GM19463 (cell line): ENCODE data around the gene UCKL1.

Experiments
- ATAC-seq: cut with Tn5 transposase; IDR thresholded peaks from one replicate; pipeline ENCODE4 v1.9.1; 2021; ENCODE audit warnings: mild to moderate bottlenecking, moderate library complexity; ENCODE audit not compliant: unreplicated experiment

UCKL1 gene

DNA sequence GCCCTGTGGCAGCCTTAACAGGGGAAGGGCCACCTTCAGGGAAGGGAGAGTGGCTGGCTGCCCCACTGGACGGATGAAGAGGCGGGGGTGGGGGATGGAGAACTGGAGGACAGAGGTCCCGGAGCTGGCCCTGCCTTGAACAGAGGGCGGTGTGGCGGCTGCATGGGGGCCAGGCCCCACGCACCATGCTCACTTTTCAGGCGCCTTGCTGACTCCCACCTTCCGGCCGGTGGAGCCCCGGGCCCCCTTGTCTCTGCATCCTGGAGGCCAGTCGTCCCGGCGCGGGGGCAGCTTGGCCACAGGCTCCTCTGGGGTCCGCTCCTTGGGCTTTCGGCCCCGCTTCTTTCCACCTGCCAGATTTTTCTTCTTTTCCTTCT, 3.5 kb upstream of the UCKL1 start:
- no peak for ATAC-seq

DNA sequence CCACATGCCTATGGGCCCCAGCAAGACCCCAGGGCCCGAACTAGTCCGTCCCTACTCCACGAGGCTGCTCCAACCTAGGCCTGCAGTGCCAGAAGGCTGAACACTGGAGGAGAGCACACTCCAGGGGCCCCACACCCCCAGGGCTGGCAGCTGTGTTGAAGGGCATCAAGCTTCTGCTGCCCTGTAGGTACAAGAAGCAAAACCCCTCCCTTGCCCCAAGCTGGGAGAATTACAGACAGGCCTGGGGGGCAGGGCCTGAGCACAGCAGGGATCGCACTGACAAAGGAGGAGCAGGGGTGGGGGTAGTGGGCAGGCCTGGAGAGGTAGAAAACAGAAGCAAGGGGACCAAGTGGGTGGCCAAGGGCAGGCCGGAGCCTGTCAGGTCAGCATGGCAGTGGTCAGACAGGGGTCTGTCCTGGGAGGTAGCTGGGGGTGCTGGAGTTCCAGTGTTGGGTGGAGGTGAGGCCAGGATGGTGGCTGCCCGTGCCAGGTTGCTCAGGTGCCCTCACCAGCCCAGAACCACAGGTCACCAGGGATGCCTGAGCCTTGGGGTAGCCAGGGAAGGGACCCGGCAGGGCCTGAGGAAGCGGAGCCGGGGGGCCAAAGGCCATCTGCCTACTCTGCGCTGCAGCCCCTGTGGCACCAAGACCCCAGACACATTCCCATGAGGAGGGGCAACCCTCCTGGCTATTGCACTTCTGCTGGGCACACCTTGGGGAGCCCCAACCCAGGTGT, 2.9 kb upstream of the UCKL1 start:
- no peak for ATAC-seq

DNA sequence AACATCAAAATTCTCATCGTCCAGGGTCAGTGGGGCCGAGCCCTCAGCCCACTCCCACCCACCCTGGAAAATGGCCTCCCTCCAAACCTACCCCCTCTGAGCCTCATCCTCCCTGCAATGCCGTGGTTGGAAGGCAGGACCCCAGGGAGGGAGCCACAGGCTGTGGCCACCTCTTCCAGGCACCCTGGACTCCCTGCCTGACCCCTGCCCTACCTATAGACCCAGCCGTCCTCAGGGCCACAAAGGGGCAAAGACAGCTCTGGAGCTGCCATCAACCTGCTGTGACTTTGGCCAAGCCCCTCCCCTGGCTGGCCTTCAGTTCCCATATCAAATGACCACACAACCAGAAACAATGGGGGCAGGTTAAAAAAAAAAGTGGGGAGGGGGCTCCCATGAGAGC, 2.3 kb upstream of the UCKL1 start:
- ATAC-seq, result no peak

DNA sequence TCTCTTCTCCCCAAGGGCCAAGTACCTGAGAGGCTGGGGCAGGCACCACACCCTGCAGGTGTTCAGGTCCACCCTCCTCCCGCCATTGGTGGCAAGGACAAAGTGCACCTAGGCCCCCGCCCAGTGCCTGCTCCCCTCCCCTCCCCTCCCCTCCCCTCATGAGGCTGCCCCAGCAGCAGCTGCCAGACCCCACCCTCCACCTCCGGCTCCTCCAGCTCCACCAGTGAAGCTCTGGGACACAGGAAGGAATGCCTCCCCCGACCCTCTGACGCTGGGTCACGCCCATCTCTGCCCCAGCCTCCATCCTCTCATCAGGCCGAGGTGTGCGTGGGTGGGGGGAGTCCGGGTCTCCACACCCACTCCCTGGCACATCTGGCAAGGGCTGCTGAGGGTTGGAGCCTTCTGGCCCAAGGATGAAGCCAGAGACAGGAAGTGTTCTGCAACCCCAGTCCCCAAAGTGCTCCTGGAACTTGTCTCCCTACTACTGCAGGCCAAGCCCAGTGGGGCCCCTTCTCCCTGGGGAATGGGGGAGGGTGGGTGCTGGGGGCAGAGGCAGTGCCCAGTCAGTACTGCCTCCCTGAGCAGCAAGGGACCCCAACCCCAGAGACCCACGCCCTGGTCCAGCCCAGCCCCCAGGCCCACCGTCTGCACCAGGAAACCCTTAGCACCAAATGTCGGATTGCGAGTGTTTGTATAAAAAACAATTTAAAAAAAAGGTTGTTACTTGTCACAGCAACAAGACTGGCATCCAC, 1.6 kb upstream of the UCKL1 start:
- ATAC-seq, result no peak

DNA sequence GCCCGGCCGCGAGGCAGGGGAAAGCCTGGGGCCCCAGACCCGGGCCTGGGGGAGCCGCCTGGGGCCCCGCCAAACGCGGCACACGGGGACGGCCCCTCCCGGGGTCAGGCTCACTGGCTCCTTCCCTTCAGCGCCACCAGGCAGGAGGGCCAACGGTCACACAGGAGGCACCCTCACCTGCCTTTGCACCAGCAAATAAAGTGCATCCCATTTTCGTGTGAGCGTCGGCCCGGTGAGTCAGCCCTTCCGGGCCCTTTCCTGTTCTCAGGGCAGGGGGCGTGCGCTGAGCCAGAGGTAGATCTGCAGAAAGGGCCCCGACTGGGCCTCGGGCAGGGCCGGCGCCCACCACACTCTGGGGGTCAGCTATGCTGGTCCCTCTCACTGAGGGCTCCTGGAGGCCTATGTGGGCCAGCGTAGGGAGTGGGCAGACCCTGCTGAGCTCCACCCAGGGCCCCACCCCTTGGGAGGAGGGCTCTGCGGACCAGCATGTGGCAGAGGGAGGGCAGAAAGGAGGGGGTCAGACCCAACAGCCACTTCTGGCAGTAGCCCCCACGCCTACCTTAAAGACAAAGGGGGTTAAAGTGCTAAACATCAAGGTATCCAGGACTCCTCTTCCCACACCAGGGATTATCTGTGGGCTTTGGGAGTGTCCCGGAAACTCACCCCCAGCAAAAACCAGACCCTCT, 931 bp upstream of the UCKL1 start:
- no peak for ATAC-seq

DNA sequence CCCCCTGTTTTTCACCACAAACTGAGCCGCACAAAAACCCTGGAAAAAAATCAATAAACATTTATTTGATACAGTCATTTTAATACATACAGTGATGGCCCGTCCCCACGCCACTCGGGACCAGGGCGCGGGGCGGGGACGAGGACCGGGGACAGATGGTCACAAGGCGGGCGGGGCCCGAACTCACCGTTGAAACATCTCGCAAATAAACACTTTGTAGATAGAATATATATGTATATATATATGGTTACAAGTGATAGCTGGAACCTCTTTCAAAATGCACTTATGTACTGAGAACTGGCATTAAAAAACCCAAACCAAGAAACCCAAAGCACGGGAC, 418 bp upstream of the UCKL1 start:
- no peak for ATAC-seq

DNA sequence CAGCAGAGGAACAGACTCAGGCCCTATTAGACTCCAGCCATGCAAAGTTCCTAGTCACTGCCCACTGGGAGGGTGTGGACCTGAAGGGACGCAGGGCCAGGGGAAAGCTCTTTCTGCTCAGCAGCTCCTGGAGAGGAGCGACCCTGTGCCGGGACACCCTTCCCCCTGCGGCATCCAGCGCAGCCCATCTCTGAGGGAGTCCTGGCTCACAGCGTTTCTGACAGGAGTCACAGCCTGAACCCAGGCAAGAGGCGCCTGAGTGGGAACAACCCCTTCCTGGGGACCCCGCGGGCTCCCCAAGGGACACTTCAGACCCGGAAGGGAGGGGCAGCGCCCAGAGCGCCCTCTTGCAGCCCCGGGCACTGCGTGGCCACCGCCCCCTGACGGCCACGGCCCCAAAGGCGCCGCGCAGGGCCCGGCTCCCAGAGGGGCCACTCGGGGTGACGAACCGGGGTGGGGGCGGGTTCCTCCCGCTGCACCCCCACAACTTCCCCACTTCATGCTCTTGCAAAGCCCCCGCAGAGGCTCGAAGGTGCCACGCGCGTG, 862 bp downstream of the UCKL1 start:
- peak; percentile 16 for ATAC-seq

DNA sequence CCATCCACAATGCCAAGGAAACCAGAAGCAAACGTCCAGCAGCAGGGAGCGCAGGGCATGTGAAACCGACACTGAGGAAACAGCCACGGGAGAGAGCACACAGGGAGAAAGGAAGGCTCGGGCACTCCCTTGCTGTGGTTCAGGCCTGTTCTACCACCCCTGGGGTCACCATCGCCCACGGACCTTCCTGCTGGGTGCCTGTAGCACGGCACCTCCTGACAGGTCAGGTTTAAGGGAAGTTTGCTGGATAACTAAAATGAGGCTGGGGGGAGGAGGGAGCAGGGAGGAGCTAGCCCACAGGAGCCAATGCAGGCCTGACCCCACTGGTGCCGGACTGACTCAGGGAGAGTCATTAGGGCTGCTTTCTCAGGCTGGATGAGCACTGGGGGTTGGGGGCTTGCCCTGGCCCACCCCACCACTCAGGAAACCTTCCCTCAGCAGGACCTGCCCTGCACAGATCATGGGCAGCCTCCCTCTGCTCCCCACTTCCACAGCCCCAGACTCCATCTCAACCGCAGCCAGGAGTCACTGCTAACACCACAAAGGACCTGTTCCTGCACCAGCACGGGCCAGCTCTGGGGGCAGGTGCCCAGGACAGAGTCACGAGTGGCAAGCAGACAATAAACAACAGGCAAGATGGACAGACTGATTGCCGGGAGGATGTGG, 2.3 kb downstream of the UCKL1 start:
- ATAC-seq, result no peak

DNA sequence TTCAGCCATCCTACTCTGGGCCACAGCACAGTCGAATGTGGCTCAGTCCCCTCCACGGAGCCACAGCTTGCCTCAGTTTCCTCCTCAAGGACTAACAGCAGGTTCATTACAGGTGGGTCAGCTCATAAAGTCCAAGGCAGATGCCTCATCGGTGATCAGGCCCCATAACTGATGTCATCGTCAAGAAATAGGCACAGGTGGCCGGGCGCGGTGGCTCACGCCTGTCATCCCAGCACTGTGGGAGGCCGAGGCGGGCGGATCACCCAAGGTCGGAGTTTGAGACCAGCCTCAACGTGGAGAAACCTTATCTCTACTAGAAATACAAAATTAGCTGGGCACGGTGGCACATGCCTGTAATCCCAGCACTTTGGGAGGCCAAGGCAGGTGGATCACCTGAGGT, 3.4 kb downstream of the UCKL1 start:
- no peak for ATAC-seq

DNA sequence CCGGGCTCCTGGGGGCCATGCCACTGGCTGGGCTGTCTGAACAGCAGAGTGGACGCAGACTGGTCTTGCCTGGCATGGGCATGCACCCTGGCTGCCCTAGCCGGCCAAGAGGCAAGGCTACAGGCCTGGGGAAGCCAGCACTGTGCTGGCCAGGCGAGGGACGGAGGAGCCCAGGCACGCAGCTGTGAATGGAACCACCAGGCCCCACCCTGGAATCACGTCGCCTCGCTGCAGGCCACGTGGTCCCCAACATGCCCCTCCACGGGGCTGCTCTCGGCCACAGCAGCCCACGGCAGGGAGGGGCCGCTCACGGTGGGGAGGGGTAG, 4.0 kb downstream of the UCKL1 start:
- ATAC-seq, result no peak

DNA sequence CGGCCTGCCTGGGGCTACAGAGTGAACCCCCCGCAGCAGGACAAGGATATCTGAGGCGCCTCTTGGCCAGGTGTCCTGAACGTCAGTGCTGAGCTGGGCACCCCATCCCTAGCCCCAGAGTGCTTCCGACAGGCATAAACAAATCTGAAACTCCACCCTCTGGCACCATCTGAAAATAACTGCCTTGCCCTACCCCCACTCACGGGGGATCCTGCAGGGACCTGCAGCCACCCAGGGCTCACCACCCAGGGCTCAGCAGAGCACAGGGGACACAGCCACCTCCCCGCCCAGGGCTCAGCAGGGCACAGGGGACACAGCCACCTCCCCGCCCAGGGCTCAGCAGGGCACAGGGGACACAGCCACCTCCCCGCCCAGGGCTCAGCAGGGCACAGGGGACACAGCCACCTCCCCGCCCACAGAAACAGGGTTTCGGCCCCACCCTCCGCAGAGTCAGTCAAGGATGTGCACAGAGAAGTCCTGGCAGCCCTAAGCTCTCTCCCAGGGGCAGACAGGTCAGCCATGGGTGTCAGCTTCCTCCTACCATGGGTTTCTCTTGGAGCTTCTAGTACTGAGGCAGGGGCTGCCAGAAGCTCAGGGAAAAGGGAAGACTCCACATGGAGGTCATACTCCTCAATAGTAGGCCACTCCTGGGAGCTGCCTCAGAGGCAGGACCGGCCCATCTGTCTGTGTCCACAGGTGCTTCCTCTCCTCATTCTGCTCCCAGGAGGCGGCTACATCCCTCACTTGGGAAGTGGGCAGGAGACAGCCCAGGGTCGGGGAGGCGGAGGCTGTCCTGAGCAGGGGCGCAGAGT, 4.6 kb downstream of the UCKL1 start:
- ATAC-seq, result no peak

DNA sequence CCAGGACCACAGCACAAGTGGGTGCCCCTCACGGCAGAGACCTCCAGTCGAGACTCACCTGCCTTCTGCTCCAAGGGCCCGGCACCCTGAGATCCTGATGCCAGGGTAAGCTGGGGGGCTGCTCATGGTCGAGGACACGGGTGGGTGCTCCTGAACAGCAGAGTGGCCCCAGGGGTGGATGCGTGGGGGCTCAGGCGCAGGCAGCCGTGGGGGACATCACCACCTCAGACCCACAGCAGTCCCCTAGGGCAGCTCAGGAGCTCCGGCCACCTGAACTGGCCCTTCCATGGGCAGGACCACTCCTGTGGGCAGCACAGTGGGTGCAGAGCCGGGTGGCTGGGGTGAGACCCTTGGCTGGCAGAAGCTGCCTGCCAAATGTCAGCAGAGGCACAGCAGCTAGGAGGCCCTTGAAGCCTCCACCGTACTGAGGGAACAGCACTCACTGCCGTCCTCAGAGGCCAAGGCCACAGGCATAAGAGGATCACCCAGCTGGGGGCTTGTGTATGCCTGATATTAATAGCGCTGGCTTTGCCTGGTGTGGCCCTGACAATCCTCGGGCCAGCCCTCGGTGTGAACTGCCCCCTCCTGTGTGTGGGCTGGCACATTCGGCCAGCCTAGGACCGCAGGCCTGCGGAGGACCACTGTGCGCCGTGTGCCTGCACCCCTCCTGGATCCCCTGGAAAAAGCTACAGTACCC, 5.4 kb downstream of the UCKL1 start:
- ATAC-seq, result no peak

DNA sequence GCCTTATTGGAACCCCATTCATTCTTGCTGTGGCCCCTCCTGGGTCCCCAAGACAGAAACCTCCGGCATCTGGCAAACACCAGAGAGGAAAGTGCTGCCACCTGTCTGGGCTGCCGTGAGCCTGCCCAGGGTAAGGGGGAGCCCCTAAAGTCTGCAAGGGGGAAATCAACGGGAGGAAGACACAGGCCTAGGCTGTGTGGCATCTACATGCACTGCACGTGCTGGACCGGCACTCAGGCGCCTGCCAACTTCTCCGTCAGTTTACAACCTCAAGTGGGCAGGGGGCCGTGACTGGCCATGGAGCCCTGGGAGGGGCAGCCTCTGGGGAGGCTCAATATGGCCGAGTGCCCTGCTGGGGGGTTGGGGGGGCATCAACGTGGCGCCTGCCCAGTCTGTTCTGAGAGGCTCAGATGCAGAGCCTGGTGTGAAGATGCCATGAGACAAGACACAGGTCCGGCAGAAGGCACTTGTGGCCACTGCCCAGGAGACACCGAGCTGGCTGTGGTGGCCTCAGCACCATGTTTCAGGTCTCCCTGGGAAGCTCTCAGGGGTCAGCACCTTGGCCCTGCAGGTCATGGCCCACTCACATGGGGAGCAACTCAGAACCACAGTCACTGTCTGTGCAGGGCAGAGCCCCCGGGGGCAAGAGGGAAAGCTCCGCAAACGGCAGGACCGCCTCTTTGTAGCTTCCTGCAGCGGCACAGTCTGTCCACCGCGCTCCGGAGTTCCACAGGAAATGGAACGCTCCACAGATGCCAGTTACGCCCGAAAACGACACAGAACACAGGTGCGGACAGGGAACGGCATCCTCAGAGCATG, 8.4 kb downstream of the UCKL1 start:
- ATAC-seq, result no peak

DNA sequence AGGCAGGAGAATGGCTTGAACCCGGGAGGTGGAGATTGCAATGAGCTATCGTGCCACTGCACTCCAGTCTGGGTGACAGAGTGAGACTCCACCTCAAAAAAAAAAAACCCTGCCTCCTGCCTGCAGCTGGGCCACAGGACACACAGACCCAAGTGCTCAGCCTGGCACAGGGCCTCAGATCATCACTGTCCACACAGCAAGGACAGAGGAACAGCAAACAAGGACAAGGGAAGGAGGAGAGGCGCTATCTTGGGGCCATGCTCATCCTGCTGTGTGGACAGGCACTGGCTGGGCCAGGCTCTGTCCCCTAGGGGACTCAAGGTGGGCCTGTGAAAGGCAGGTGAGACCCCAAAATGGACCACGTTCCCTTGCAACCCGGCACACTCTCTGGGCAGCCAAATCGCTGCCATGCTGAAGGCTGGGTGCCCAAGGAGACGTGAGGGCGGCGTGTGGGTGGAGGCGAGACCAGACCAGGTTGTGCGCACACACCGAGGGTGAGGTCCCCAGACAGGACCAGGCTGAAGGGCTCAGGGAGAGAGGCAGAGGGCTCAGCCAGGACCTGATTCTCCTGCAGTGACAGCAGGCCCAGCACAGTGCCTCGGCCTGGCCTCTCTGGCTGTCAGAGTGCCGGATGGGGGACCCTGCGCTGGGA, 9.1 kb downstream of the UCKL1 start:
- no peak for ATAC-seq

DNA sequence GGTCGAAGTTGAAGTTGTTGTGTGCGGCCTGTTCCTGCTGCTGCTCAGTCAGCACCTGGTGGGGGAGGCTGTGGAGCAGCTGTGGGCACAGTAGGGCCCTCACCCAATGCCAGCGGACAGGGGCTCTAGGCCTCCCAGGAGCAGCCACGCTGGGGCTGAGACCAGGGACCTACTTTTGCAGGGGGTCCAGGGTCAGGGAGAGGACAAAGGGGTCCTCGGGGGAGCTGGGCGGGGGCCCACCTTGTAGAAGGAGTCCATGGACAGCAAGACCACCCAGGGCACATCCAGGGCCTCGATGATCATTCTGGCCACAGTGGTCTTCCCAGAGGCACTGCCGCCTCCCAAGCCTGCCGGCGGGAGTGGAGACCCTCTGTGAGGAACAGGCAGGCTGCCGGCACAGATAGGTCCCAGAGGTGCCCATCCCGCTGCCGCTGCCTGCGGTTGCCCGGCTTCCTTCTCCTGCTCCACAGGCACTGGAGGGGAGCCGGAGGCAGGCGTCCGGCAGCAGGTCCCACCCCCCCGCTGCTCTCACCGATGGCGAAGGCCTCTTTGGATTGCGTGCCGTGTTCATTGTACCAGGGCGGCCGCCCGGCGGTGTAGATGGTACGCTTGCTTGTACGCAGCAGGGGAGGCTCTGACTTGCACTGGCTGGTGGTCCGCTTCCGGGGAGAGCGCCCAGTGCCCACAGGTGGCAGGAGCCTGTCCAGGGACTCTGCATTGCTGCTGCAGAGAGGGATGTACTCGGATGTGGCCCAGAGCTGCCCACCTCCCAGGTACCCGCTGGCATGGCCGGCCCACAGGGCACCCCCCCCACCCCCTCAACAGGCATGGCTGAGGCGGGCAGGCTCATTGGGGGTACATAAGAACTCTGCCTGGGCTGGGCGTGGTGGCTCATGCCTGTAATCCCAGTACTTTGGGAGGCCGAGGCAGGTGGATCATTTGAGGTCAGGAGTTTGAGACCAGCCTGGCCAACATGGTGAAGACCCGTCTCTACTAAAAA, 10.0 kb downstream of the UCKL1 start:
- ATAC-seq, result no peak

DNA sequence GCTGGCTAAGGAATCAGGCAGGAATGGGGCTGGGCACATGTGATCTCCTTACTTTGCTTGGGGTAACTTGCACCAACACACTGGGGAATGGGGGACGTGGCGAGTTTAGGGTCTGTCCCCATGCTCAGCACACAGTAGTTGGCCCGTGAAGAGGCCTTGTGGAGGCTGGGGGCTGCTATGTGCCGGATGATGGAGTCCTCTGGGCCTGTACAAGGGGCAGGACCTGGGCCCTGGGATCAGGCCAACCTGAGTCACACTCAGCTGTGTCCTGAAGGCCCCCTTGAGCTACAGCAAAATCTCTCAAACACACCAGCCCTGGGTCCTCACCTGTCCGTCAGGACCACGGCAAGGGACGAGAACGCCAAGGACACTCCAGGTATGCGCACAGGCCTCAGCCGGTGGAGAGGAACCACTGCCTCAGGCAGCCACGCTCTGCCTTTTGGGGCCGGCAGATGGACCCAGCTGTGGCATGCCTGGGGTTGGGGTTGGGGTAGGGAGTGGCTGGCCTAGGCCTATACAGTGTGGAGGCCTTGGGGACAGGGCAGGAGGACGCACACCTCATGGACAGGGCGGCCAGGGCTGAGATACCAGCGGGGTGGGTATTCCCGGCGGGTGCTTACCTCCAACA, 11.1 kb downstream of the UCKL1 start:
- no peak for ATAC-seq
